Parathyroid adenoma (tissue), 2 donors: ENCODE data around the gene EXOC6.

ENCODE experiments used
- H2AFZ ChIP-seq: fragments of 300-600 bp; sonication (generic); one replicate; pipeline ENCODE4 v1.7.0; 2017; ENCODE audit warnings: antibody characterized with exemption, mild to moderate bottlenecking
- H3K27ac ChIP-seq: fragments of 300-600 bp; sonication (generic); one replicate; pipeline ENCODE4 v1.7.0; 2017
- H3K27me3 ChIP-seq: fragments of 300-600 bp; sonication (generic); one replicate; pipeline ENCODE4 v1.7.0; 2017; ENCODE audit warnings: low read length; ENCODE audit not compliant: control insufficient read depth, insufficient read depth
- H3K36me3 ChIP-seq: fragments of 300-600 bp; sonication (generic); one replicate; pipeline ENCODE4 v1.7.0; 2017; ENCODE audit warnings: low read length; ENCODE audit not compliant: control insufficient read depth, insufficient read depth
- H3K4me1 ChIP-seq: fragments of 300-600 bp; sonication (generic); one replicate; pipeline ENCODE4 v1.7.0; 2017; ENCODE audit warnings: control low read depth
- H3K4me2 ChIP-seq: fragments of 300-600 bp; sonication (generic); one replicate; pipeline ENCODE4 v1.7.0; 2017; ENCODE audit warnings: low read length
- H3K4me3 ChIP-seq: fragments of 300-600 bp; sonication (generic); one replicate; pipeline ENCODE4 v1.7.0; 2017; ENCODE audit warnings: low read depth, low read length
- H3K79me2 ChIP-seq: fragments of 300-600 bp; sonication (generic); one replicate; pipeline ENCODE4 v1.7.0; 2017; ENCODE audit warnings: control low read depth
- H3K9ac ChIP-seq: fragments of 300-600 bp; sonication (generic); one replicate; pipeline ENCODE4 v1.7.0; 2017; ENCODE audit warnings: mild to moderate bottlenecking
- H3K9me3 ChIP-seq: fragments of 300-600 bp; sonication (generic); one replicate; pipeline ENCODE4 v1.7.0; 2017; ENCODE audit warnings: low read length; ENCODE audit not compliant: control insufficient read depth
- TF ChIP-seq, protein P1 (sequence below): fragments of 300-600 bp; sonication (generic); IDR thresholded peaks from one replicate; pipeline ENCODE4 v1.7.0; 2017; ENCODE audit warnings: antibody characterized with exemption, mild to moderate bottlenecking
- donor health status: primary hyperparathyroidism.

Gene EXOC6

DNA sequence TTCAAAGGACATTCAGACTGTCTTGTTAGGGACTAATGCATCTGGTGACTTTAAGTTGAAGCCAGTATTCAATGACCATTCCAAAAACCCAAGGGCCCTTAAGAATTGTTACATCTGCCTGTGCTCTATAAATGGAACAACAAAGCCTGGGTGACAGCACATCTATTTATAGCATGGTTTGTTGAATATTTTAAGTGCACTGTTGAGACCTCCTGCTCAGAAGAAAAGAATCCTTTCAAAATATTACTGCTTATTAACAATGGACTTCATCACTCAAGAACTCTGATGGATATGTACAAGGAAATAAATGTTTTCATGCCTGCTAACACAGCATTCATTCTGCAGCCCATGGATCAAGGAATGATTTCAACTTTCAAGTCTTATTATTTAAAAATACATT, 179.2 kb downstream of the EXOC6 start:
- Histone ChIP-seq H3K4me1 (no peaks in the 10 kb centered on the region), H3K4me3 (no peak overlapping the region), H3K27ac (no peak overlapping the region), H3K27me3 (no peaks in the 10 kb centered on the region), H3K9ac (no peak overlapping the region), H3K36me3 (no peaks in the 10 kb centered on the region), H3K9me3 (no peaks in the 10 kb centered on the region), H2AFZ (no peak overlapping the region), H3K4me2 (no peak overlapping the region), H3K79me2 (no peaks in the 10 kb centered on the region)
- TF ChIP-seq, protein P1, sequence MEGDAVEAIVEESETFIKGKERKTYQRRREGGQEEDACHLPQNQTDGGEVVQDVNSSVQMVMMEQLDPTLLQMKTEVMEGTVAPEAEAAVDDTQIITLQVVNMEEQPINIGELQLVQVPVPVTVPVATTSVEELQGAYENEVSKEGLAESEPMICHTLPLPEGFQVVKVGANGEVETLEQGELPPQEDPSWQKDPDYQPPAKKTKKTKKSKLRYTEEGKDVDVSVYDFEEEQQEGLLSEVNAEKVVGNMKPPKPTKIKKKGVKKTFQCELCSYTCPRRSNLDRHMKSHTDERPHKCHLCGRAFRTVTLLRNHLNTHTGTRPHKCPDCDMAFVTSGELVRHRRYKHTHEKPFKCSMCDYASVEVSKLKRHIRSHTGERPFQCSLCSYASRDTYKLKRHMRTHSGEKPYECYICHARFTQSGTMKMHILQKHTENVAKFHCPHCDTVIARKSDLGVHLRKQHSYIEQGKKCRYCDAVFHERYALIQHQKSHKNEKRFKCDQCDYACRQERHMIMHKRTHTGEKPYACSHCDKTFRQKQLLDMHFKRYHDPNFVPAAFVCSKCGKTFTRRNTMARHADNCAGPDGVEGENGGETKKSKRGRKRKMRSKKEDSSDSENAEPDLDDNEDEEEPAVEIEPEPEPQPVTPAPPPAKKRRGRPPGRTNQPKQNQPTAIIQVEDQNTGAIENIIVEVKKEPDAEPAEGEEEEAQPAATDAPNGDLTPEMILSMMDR, result no peak

DNA sequence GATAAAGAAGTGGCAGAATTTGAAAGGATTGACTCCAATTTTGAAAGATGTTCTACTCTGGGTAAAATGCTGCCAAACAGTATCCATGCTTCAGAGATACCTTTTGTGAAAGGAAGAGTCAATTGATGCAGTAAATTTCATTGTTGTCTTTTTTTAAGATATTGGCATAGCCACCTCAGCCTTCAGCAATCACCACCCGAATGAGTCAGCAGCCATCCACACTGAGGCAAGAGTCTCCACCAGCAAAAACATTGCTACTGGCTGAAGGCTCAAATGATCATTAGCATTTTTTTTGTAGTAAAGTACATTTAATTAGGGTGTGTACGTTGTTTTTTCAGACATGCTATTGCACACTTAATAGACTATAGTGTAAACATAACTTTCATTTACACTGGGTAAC, 180.6 kb downstream of the EXOC6 start:
- H3K79me2 ChIP-seq, result no peaks in the 10 kb centered on the region
- no peak overlapping the region for H3K9ac ChIP-seq
- TF ChIP-seq, protein P1, result no peak
- H3K4me1 ChIP-seq, result no peaks in the 10 kb centered on the region
- no peak overlapping the region for H3K4me3 ChIP-seq
- H3K4me2 ChIP-seq, result no peak overlapping the region
- no peak overlapping the region for H3K27ac ChIP-seq
- H3K36me3 ChIP-seq, result no peaks in the 10 kb centered on the region
- H2AFZ ChIP-seq, result no peak overlapping the region
- H3K9me3 ChIP-seq, result no peaks in the 10 kb centered on the region
- H3K27me3 ChIP-seq, result no peaks in the 10 kb centered on the region

DNA sequence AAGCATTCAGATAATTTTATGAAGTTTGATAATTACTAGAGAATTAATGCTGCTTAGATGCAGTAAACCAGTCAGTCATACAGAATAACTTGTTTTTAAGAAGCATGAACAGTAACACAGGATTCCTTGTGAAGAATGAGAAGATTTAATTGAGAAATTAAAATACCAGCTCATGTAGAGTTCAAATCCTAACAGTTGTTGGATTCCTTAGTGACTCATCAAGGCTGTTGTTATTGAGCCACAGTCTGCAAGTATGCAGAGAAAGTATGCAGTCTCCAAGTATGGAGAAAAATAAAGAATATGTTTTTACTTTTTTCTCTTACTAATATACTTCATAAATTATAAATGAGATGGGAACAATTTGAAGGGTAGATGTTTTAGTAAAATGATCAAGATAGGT, 182.1 kb downstream of the EXOC6 start:
- Histone ChIP-seq H3K36me3 (no peaks in the 10 kb centered on the region), H3K4me2 (no peak overlapping the region), H3K27ac (no peak overlapping the region), H3K4me3 (no peak overlapping the region), H3K4me1 (no peaks in the 10 kb centered on the region), H3K9ac (no peak overlapping the region), H3K27me3 (no peaks in the 10 kb centered on the region), H3K79me2 (no peaks in the 10 kb centered on the region), H3K9me3 (no peaks in the 10 kb centered on the region), H2AFZ (no peak overlapping the region)
- TF ChIP-seq, protein P1, result no peak

DNA sequence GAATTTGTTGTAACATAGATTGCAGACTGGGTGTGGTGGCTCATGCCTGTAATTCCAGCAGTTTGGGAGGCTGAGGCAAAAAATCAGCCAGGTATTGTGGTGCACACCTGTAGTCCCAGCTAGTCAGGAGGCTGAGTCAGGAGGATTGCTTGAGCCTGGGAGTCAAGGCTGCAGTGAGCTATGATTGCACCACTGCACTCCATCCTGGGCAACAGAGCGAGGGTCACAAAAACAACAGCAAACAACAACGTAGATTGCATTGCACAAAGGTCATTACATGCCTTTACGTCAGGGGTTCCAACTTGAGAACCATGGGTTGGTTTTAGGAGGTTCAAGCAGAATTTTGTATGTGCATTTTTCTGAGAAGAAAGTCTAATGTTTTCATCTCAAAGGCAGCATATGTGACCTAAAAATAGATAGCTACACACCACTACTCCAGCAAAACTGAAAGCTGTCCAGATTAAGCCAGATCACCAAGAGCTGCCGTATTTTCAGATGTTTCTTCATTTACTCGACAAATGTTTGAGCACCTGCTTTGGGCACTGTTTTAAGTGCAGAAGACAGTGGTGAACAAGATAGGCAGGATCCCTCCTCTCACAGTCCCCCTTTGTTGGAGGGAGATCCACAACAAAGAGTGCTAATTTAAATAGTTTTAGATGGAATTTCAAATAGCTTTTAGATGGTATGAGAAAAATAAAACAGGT, 183.9 kb downstream of the EXOC6 start:
- Histone ChIP-seq H3K9me3 (no peaks in the 10 kb centered on the region), H3K4me1 (no peaks in the 10 kb centered on the region), H2AFZ (no peak overlapping the region), H3K36me3 (no peaks in the 10 kb centered on the region), H3K27me3 (no peaks in the 10 kb centered on the region), H3K9ac (no peak overlapping the region), H3K4me3 (no peak overlapping the region), H3K27ac (no peak overlapping the region), H3K79me2 (no peaks in the 10 kb centered on the region), H3K4me2 (no peak overlapping the region)
- TF ChIP-seq, protein P1, result no peak

DNA sequence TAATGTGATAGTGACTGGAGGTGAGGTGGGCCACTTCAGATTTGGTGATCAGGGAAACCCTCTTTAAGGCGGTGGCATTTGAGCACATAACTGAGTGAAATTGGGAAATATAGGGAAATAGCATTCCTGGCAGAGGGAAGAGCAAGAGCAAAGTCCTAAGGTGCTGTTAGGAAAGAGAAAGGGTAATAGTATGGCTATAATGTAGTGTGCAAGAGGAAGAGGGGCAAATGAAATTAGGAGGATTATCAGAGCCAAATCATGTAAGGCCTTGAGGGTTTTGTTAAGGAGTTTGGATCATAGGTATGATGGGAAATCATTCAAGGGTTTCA, 184.5 kb downstream of the EXOC6 start:
- Histone ChIP-seq H3K9me3 (no peaks in the 10 kb centered on the region), H3K4me1 (no peaks in the 10 kb centered on the region), H3K36me3 (no peaks in the 10 kb centered on the region), H3K27ac (no peak overlapping the region), H3K27me3 (no peaks in the 10 kb centered on the region), H3K4me2 (no peak overlapping the region), H3K9ac (no peak overlapping the region), H3K79me2 (no peaks in the 10 kb centered on the region), H3K4me3 (no peak overlapping the region), H2AFZ (no peak overlapping the region)
- TF ChIP-seq, protein P1, result no peak
